Measurements from ENCODE around the gene SHROOM3. TPM values are rescaled to one million over a fixed set of nuclear protein-coding genes. Genes with fewer than 3 reads are reported as not detected.

The SHROOM3 gene
- polyA plus RNA-seq, 1 donor from 2014 or later = 2.7 TPM

GRCh38 chr4:76494871-76495590, 60.0 kb downstream of the SHROOM3 start:
- Histone ChIP-seq H3K27me3 (ENCODE audit: insufficient read depth, low read depth, low read length) (no peaks in the 10 kb centered on the region), H2AFZ (ENCODE audit: low read depth, low read length) (no peak overlapping the region), H3K27ac (ENCODE audit: low read length) (no peak overlapping the region), H3K9me3 (ENCODE audit: low read length) (no peaks in the 10 kb centered on the region), H3K9me2 (ENCODE audit: insufficient read depth, low read length) (no peaks in the 10 kb centered on the region), H4K20me1 (ENCODE audit: insufficient read depth) (no peaks in the 10 kb centered on the region), H3F3A (ENCODE audit: insufficient read depth, low read length, poor library complexity, severe bottlenecking) (no peaks in the 10 kb centered on the region), H3K4me3 (ENCODE audit: low read length) (no peak overlapping the region), H3K36me3 (ENCODE audit: insufficient read depth, low read length) (no peaks in the 10 kb centered on the region), H3K79me2 (replicated peaks; ENCODE audit: insufficient read depth, low read length) (peaks cover 52% of the 10 kb centered on the region), H3K4me2 (ENCODE audit: low read length) (no peak overlapping the region), H3K9ac (ENCODE audit: low read length) (no peak overlapping the region)
- no peak for TF ChIP-seq EZH2 (IDR thresholded peaks at IDR 0.05; ENCODE audit: borderline replicate concordance, insufficient read depth, low read length, poor library complexity, severe bottlenecking)
- TF ChIP-seq EP300 (conservative IDR thresholded peaks at IDR 0.05; ENCODE audit: poor library complexity, severe bottlenecking) = no peak

DNA sequence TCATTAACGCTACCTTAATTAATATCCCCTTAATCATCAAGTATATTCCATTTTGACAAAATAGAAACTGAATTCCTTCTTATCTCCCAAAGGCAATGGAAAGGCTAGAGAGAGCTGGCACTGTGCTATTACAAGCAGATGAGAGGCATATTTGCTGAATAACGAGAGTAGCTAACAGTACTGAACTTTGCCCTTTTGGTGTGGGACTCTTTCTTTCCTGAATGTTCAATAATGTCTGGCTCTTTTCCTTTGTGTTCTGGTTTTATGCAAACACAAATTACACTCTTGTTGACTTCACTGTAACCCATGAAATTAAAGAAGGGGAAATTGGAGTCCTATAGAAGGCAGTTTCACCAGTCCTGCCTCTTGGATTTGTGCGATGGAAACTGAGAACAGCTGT, 63.5 kb downstream of the SHROOM3 start:
- H3K36me3 ChIP-seq (ENCODE audit: insufficient read depth, low read length) = no peaks in the 10 kb centered on the region
- peaks cover 72% of the 10 kb centered on the region for H3K79me2 ChIP-seq (replicated peaks; ENCODE audit: insufficient read depth, low read length)
- H3K27ac ChIP-seq (ENCODE audit: low read length) = no peak overlapping the region
- no peak overlapping the region for H3K9ac ChIP-seq (ENCODE audit: low read length)
- no peaks in the 10 kb centered on the region for H3K27me3 ChIP-seq (ENCODE audit: insufficient read depth, low read depth, low read length)
- H3K4me3 ChIP-seq (ENCODE audit: low read length) = no peak overlapping the region
- H2AFZ ChIP-seq (ENCODE audit: low read depth, low read length) = no peak overlapping the region
- no peak for TF ChIP-seq EZH2 (IDR thresholded peaks at IDR 0.05; ENCODE audit: borderline replicate concordance, insufficient read depth, low read length, poor library complexity, severe bottlenecking)
- TF ChIP-seq, protein P1, sequence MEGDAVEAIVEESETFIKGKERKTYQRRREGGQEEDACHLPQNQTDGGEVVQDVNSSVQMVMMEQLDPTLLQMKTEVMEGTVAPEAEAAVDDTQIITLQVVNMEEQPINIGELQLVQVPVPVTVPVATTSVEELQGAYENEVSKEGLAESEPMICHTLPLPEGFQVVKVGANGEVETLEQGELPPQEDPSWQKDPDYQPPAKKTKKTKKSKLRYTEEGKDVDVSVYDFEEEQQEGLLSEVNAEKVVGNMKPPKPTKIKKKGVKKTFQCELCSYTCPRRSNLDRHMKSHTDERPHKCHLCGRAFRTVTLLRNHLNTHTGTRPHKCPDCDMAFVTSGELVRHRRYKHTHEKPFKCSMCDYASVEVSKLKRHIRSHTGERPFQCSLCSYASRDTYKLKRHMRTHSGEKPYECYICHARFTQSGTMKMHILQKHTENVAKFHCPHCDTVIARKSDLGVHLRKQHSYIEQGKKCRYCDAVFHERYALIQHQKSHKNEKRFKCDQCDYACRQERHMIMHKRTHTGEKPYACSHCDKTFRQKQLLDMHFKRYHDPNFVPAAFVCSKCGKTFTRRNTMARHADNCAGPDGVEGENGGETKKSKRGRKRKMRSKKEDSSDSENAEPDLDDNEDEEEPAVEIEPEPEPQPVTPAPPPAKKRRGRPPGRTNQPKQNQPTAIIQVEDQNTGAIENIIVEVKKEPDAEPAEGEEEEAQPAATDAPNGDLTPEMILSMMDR (IDR thresholded peaks at IDR 0.05; ENCODE audit: poor library complexity, severe bottlenecking) = no peak
- no peak for TF ChIP-seq MXI1 (conservative IDR thresholded peaks at IDR 0.05; ENCODE audit: poor library complexity, severe bottlenecking)
- no peak for TF ChIP-seq RAD21 (conservative IDR thresholded peaks at IDR 0.05)
- no peak for TF ChIP-seq TAF1 (IDR thresholded peaks at IDR 0.05; ENCODE audit: low read depth)
- TF ChIP-seq, protein P2, sequence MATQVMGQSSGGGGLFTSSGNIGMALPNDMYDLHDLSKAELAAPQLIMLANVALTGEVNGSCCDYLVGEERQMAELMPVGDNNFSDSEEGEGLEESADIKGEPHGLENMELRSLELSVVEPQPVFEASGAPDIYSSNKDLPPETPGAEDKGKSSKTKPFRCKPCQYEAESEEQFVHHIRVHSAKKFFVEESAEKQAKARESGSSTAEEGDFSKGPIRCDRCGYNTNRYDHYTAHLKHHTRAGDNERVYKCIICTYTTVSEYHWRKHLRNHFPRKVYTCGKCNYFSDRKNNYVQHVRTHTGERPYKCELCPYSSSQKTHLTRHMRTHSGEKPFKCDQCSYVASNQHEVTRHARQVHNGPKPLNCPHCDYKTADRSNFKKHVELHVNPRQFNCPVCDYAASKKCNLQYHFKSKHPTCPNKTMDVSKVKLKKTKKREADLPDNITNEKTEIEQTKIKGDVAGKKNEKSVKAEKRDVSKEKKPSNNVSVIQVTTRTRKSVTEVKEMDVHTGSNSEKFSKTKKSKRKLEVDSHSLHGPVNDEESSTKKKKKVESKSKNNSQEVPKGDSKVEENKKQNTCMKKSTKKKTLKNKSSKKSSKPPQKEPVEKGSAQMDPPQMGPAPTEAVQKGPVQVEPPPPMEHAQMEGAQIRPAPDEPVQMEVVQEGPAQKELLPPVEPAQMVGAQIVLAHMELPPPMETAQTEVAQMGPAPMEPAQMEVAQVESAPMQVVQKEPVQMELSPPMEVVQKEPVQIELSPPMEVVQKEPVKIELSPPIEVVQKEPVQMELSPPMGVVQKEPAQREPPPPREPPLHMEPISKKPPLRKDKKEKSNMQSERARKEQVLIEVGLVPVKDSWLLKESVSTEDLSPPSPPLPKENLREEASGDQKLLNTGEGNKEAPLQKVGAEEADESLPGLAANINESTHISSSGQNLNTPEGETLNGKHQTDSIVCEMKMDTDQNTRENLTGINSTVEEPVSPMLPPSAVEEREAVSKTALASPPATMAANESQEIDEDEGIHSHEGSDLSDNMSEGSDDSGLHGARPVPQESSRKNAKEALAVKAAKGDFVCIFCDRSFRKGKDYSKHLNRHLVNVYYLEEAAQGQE (IDR thresholded peaks at IDR 0.05; ENCODE audit: borderline replicate concordance) = no peak
- TF ChIP-seq EP300 (conservative IDR thresholded peaks at IDR 0.05; ENCODE audit: poor library complexity, severe bottlenecking) = no peak
- no peak for TF ChIP-seq SMC3 (conservative IDR thresholded peaks at IDR 0.05; ENCODE audit: poor library complexity)
- no peak for TF ChIP-seq POLR2AphosphoS5 (IDR thresholded peaks at IDR 0.05)
- no peaks in the 10 kb centered on the region for H3F3A ChIP-seq (ENCODE audit: insufficient read depth, low read length, poor library complexity, severe bottlenecking)
- H3K4me2 ChIP-seq (ENCODE audit: low read length) = no peak overlapping the region
- no peaks in the 10 kb centered on the region for H3K9me3 ChIP-seq (ENCODE audit: low read length)
- no peaks in the 10 kb centered on the region for H4K20me1 ChIP-seq (ENCODE audit: insufficient read depth)
- H3K9me2 ChIP-seq (ENCODE audit: insufficient read depth, low read length) = no peaks in the 10 kb centered on the region

All from neural cell (in vitro differentiated cells).